NCI-H1048 (cell line): ENCODE results near the gene MXD1.

Experiments
- DNase-seq: peaks from one replicate; lab custom pipeline; 2025; lab: John Stamatoyannopoulos, UW

The MXD1 gene

GRCh38 chr2:69979902-69980807 lies 65.2 kb downstream of the MXD1 start:
- no peak for DNase-seq

- DNase-seq = no peak
These were observed 68.6 kb downstream of the MXD1 start for GRCh38 chr2:69983392-69983966.

- no peak for DNase-seq
These were observed 70.3 kb downstream of the MXD1 start for GRCh38 chr2:69985216-69985615.

- DNase-seq = no peak
These were observed 70.8 kb downstream of the MXD1 start for GRCh38 chr2:69985688-69986087.

- no peak for DNase-seq
These were observed 71.8 kb downstream of the MXD1 start for GRCh38 chr2:69986691-69987090.

- DNase-seq = no peak
These were observed 73.3 kb downstream of the MXD1 start for GRCh38 chr2:69988086-69988635.

GRCh38 chr2:69989009-69989408 lies 74.1 kb downstream of the MXD1 start:
- no peak for DNase-seq

- DNase-seq = no peak
These were observed 74.7 kb downstream of the MXD1 start for GRCh38 chr2:69989441-69990105.
